Prostate gland (tissue), 2 donors: ENCODE data around the gene B4GALNT2. TPM values are rescaled to one million over a fixed set of nuclear protein-coding genes. Genes with fewer than 3 reads are reported as not detected.
A peak's percentile ranks its signal among the peaks of the same experiment; 100 is the strongest.

Experiments
- DNase-seq: peaks from one replicate; pipeline ENCODE4 v3.0.0-alpha.2; 2019; ENCODE audit warnings: low spot score
- H3K27ac ChIP-seq, 2 donors: fragments of 200-600 bp; sonication (generic); 2 replicates each; pipeline ENCODE4 v1.5.1; 2017 to 2019
- H3K27me3 ChIP-seq: fragments of 200-600 bp; sonication (generic); replicated peaks from 2 replicates; pipeline ENCODE4 v1.5.1; 2019; ENCODE audit not compliant: insufficient read depth
- H3K36me3 ChIP-seq, 2 donors: fragments of 200-600 bp; sonication (generic); 1 replicate in 1 of 2; 2 replicates in 1 of 2; pipeline versions ENCODE4 v1.5.1 to v1.8.1; 2017 to 2019
- H3K4me1 ChIP-seq: fragments of 200-600 bp; sonication (generic); replicated peaks from 2 replicates; pipeline ENCODE4 v1.5.1; 2019
- H3K4me3 ChIP-seq, 2 donors: fragments of 200-600 bp; sonication (generic); 2 replicates each; pipeline ENCODE4 v1.5.1; 2017 to 2019
- H3K9me3 ChIP-seq: fragments of 200-600 bp; sonication (generic); 2 replicates; pipeline ENCODE4 v1.5.1; 2017
- CTCF ChIP-seq, 4 experiments: fragments of 200-600 bp in 2 of 4; fragments of 450-650 bp in 2 of 4; sonication (generic) in 2 of 4; IDR thresholded peaks; 1 replicate in 3 of 4; 2 replicates in 1 of 4; pipeline ENCODE4 v1.5.1; 2016 to 2019; ENCODE audit warnings: antibody characterized with exemption in 4 of 4, mild to moderate bottlenecking in 2 of 4, moderate library complexity in 2 of 4
- POLR2A ChIP-seq: fragments of 450-650 bp; IDR thresholded peaks from one replicate; pipeline ENCODE4 v1.6.1; 2016; ENCODE audit warnings: antibody characterized with exemption, mild to moderate bottlenecking
- POLR2AphosphoS5 ChIP-seq: sonication (generic); formaldehyde crosslinking; IDR thresholded peaks from one replicate; pipeline ENCODE4 v1.6.1; 2017; ENCODE audit warnings: antibody characterized with exemption
- WGBS: methylation state at CpG from one replicate; pipeline ENCODE4 v1.1.5; 2018; 5-methylcytosine and 5-hydroxymethylcytosine counted together
- intact Hi-C: fragments of 100-400 bp; cut with DNase I; formaldehyde crosslinking; loops from one replicate; pipeline ENCODE4 v1.14.2; 2022
- total RNA-seq, 2 donors: library from RNA; depleted of rRNA; stranded (reverse); fragments of >200 nt; gene quantifications; one replicate each; pipeline ENCODE4 v1.1.0, GENCODE V29; 2016

B4GALNT2 gene
- total RNA-seq, 2 donors from 2014 or later: not detected

DNA sequence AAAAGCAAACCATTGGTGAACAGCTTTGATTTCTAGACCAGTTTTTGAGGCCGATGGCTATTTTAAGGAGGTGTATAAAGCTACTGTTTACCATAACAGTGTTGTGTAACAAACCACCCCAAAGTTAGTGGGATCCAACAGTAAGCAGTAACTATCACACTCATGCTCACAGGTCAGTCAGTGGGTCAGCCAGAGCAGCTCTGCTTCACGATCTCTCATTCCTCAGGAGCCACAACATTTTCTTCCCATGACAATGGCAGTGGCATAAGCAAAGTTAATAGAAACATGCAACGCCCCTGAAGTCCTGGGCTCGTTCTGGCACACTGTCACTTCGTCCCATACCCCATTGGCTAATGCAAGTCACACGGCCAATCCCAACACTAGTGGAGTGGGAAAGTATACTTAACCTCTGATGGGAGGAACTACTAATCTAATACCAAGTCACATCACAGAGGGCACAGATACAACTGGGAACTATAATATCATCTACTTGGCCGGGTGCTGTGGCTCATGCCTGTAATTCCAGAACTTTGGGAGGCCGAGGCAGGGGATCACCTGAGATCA is 28.0 kb upstream of the B4GALNT2 start:
- no peak for TF ChIP-seq CTCF (IDR thresholded peaks at IDR 0.05)
- no peak for TF ChIP-seq POLR2AphosphoS5
- TF ChIP-seq POLR2A: no peak
- no peaks in the 10 kb centered on the region for H3K9me3 ChIP-seq
- WGBS: 93% methylated on average over 8 of the region's 8 CpGs
- peaks cover 6% of the 10 kb centered on the region for H3K4me1 ChIP-seq
- no peak overlapping the region for H3K27ac ChIP-seq
- DNase-seq: no peak
- intact Hi-C loops: no loop called here
- no peaks in the 10 kb centered on the region for H3K27me3 ChIP-seq
- no peaks in the 10 kb centered on the region for H3K36me3 ChIP-seq
- H3K4me3 ChIP-seq: no peak overlapping the region

DNA sequence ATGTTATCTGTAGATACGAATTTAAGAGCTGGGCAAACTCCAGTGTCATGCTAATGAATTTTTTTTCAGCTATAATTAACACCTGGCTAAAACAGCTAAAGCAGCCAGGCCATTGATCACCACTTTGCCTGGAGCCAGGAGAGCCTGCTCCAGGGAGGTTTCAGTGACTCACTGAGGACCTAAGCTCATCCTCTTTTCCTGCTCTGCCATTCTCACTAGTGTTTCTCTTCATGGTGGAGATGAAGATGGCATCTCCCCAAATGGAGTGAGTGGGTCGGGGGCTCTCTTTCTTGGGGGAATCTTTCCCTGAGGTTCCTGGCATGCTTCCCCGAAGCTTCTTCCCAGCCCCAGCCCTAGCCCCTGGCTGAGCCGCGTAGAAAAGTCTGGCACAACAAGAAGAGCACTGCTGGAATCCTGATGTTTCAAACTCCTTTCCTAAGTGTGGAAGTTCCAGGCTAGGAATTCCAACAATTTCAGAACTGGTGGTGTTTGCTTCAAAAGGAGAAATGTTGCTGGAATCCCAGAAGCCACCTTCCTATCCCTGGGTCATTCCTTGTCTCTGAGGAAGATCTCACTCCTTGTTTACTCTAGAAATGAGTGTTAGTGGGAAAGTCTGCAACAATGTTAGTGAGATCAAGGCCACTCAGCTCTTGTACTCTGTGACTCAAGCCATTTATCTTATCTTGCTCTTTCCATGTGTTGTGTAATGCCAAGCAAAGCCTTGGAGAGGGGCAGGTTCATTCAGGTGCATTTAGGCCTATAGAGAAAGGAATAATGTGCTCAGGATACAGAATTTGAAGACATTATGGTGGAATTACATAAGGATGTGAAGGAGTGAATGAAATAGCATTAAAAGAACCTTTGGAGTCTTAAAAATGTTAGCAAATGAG is 26.0 kb upstream of the B4GALNT2 start:
- no peak for TF ChIP-seq POLR2AphosphoS5
- TF ChIP-seq CTCF (IDR thresholded peaks at IDR 0.05): no peak
- no peak for TF ChIP-seq POLR2A
- no peak overlapping the region for H3K27ac ChIP-seq
- H3K27me3 ChIP-seq: no peaks in the 10 kb centered on the region
- no peak for DNase-seq
- no peak overlapping the region for H3K4me3 ChIP-seq
- no peaks in the 10 kb centered on the region for H3K4me1 ChIP-seq
- intact Hi-C loops: no loop called here
- no peaks in the 10 kb centered on the region for H3K9me3 ChIP-seq
- no peaks in the 10 kb centered on the region for H3K36me3 ChIP-seq
- WGBS: 70% methylated on average over 5 of the region's 5 CpGs

DNA sequence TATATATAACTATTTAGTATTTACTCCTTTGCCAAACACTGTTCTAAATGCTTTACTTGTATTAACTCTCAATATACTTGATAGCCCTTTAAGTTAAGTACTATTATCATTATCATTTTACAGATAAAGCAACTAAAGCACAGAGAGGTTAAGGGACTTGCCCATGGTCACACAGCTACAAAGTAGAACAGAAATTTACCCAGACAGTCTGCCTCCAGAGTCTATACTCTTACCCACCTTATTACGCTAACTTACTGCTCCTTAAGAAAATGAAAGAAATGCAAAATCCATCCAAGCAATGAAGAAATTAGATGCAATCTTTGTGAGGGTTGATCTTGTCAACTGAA is 25.4 kb upstream of the B4GALNT2 start:
- WGBS: 98% methylated on average over 1 of the region's 1 CpG
- Histone ChIP-seq H3K4me3 (no peak overlapping the region), H3K27me3 (no peaks in the 10 kb centered on the region), H3K36me3 (no peaks in the 10 kb centered on the region), H3K9me3 (no peaks in the 10 kb centered on the region), H3K4me1 (no peaks in the 10 kb centered on the region), H3K27ac (no peak overlapping the region)
- DNase-seq: no peak
- intact Hi-C loops: no loop called here
- TF ChIP-seq POLR2AphosphoS5 (no peak), POLR2A (no peak), CTCF (IDR thresholded peaks at IDR 0.05) (no peak)

- intact Hi-C loops: no loop called here
- no peaks in the 10 kb centered on the region for H3K36me3 ChIP-seq
- peak overlapping the region in 1 of 2 donors; percentile 51 for H3K27ac ChIP-seq
- H3K9me3 ChIP-seq: no peaks in the 10 kb centered on the region
- DNase-seq: peak; percentile 52
- peak; percentile 77 for TF ChIP-seq POLR2AphosphoS5
- TF ChIP-seq CTCF (IDR thresholded peaks at IDR 0.05): no peak
- H3K4me3 ChIP-seq: no peak overlapping the region
- H3K27me3 ChIP-seq: no peaks in the 10 kb centered on the region
- H3K4me1 ChIP-seq: no peaks in the 10 kb centered on the region
- WGBS: 19% methylated on average over 3 of the region's 3 CpGs
Observed at GRCh38 chr17:49108318-49108717, 24.3 kb upstream of the B4GALNT2 start.

DNA sequence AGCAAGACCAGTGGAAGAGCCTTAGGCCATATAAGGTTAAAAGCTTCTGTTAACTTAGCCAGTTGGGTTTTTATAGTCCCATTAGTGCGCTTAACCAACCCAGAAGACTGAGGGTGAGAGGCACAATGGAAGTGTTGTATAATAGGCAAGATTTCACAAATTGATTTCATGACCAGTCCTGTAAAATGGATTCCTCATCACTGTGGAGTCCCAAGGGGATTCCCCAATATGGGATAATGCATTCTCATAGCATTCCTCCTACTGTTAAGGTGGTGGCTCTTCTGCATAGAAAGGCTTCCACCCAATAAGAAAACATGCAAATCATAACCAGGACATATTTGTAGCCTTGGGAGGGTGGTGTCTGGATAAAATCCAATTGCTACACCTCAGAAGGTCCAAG is 22.1 kb upstream of the B4GALNT2 start:
- Histone ChIP-seq H3K4me3 (no peak overlapping the region), H3K36me3 (no peaks in the 10 kb centered on the region), H3K4me1 (no peaks in the 10 kb centered on the region), H3K9me3 (no peaks in the 10 kb centered on the region), H3K27me3 (no peaks in the 10 kb centered on the region), H3K27ac (no peak overlapping the region)
- TF ChIP-seq CTCF (IDR thresholded peaks at IDR 0.05) (no peak), POLR2A (no peak), POLR2AphosphoS5 (no peak)
- 92% methylated on average over 1 of the region's 1 CpG for WGBS
- DNase-seq: no peak
- intact Hi-C loops: no loop called here
